ENCODE data around the gene ST7L.
A peak's percentile ranks its signal among the peaks of the same experiment; 100 is the strongest.

The ST7L gene

DNA sequence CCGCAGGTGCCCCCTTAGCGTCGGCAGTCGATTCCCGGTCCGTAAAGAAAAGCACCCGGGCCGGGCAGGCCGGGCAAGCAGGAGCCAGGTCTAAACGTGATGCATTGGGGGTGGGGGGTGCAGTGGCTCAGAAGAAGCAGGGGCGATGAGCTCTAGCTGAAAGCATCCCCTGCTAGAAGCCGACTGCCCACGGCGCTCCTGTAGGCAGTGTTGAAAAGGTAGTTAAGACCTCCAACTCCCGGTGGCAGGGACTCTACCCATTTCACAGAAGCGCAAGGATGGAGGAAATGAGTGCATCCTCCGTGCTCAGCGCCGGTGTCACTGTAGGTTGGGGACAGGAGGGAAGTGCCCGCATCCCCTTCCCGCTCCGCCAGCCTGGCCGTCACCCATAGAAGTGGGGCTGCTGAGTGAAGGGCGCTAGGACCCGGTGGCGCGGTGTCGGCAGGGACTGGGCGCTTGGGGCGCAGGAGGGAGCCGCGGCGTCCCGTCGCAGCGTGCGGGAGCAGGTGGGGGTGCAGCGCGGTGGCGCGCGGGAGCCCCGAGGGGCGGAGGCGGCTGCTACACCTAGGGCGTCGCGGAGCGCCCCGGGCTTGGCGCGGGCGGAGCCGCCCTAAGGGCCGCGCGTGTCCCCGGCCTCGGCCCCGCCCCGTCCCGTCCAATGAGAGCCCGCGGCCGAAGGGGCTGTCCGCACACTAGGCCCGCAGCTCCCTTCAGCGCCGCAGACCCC lies 110.5 kb downstream of the ST7L start, which contains the start of gene WNT2B:
Gene WNT2B, plus strand, starts transcription at position 688 of the 727 bp plus-strand sequence. CDS start 298 bp downstream, outside the sequence.
- Histone ChIP-seq H3K36me3 (replicated peaks) (no peaks in the 10 kb centered on the region), H3K27me3 (replicated peaks) (no peaks in the 10 kb centered on the region), H3K4me3 (ENCODE audit: low read depth, low read length) (peak within 1 kb of the TSS; percentile 43), H3K27ac (no peak within 1 kb of the TSS)
- no peak for DNase-seq
- in situ Hi-C loops (cut with HindIII; ENCODE audit: low pct_ligation_motif_present, low sequenced_read_pairs) = no loop called here
- TF ChIP-seq, protein P1, sequence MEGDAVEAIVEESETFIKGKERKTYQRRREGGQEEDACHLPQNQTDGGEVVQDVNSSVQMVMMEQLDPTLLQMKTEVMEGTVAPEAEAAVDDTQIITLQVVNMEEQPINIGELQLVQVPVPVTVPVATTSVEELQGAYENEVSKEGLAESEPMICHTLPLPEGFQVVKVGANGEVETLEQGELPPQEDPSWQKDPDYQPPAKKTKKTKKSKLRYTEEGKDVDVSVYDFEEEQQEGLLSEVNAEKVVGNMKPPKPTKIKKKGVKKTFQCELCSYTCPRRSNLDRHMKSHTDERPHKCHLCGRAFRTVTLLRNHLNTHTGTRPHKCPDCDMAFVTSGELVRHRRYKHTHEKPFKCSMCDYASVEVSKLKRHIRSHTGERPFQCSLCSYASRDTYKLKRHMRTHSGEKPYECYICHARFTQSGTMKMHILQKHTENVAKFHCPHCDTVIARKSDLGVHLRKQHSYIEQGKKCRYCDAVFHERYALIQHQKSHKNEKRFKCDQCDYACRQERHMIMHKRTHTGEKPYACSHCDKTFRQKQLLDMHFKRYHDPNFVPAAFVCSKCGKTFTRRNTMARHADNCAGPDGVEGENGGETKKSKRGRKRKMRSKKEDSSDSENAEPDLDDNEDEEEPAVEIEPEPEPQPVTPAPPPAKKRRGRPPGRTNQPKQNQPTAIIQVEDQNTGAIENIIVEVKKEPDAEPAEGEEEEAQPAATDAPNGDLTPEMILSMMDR (IDR thresholded peaks at IDR 0.05; ENCODE audit: low read depth, low read length, missing control alignments) = no peak

DNA sequence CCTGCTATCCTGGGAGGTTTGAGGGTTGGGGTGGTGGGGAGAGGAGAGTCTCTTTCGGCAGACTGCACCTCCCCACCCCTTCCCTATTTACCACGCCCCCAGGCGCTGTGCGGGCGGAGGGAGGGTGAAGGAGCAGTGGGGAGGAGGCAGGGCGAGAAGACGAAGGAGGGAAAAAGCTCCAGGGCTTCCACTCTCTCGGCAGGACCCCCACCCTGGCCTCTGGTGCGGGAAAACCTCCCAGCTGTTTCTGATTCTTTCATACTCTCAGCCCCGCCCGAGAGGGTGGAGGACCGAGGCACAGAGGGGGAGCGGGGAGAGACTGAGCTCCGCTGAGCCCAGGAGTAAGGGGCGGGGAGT lies 111.0 kb downstream of the ST7L start:
- H3K4me3 ChIP-seq (ENCODE audit: low read depth, low read length) = peak overlapping the region; percentile 43
- H3K27ac ChIP-seq = no peak overlapping the region
- H3K36me3 ChIP-seq (replicated peaks) = no peaks in the 10 kb centered on the region
- in situ Hi-C loops (cut with HindIII; ENCODE audit: low pct_ligation_motif_present, low sequenced_read_pairs) = no loop called here
- TF ChIP-seq, protein P1 (IDR thresholded peaks at IDR 0.05; ENCODE audit: low read depth, low read length, missing control alignments) = no peak
- no peaks in the 10 kb centered on the region for H3K27me3 ChIP-seq (replicated peaks)
- no peak for DNase-seq

DNA sequence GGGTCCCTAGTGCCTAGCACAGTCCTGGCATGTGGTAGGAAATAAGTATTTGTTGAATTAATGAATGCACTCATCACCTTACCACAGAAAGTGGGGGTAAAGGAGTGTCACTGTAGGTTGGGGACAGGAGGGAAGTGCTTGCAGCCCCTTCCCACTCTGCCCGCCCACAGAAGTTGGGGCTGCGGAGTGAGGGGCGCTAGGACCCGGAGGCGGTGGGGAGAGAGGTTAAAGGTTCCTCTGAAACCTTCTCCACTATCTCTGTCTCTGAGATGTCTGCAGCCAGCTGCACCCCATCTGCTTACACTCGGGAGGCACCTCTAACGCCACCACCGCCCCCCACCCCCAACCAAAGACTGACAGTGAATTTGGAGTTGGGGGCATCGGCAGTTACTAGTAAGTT lies 111.6 kb downstream of the ST7L start:
- no peak for DNase-seq
- H3K36me3 ChIP-seq (replicated peaks) = no peaks in the 10 kb centered on the region
- in situ Hi-C loops (cut with HindIII; ENCODE audit: low pct_ligation_motif_present, low sequenced_read_pairs) = no loop called here
- H3K27me3 ChIP-seq (replicated peaks) = no peaks in the 10 kb centered on the region
- no peak overlapping the region for H3K4me3 ChIP-seq (ENCODE audit: low read depth, low read length)
- TF ChIP-seq, protein P1 (IDR thresholded peaks at IDR 0.05; ENCODE audit: low read depth, low read length, missing control alignments) = no peak
- no peak overlapping the region for H3K27ac ChIP-seq

DNA sequence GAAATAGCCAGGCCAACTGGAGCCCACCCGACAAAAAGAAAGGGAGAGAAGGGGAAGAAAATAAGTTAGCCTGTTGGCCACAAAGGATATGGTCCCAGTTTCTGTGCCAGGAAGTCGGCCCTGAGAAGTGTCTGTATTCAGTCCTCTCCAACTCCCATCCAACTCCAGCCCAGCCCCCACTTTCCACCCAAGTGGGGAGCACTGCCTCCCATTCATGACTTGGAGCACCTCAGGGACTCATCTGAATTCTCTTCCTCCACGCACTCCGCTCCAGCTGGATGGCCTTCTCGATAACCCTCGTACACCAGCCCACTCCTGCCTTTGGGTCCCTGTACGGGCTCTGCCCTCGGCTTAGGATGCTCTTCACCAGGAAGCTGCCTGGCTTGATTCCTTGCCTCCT lies 112.2 kb downstream of the ST7L start:
- Histone ChIP-seq H3K4me3 (ENCODE audit: low read depth, low read length) (no peak overlapping the region), H3K36me3 (replicated peaks) (no peaks in the 10 kb centered on the region), H3K27ac (no peak overlapping the region), H3K27me3 (replicated peaks) (no peaks in the 10 kb centered on the region)
- DNase-seq = no peak
- in situ Hi-C loops (cut with HindIII; ENCODE audit: low pct_ligation_motif_present, low sequenced_read_pairs) = no loop called here
- TF ChIP-seq, protein P1 (IDR thresholded peaks at IDR 0.05; ENCODE audit: low read depth, low read length, missing control alignments) = no peak

DNA sequence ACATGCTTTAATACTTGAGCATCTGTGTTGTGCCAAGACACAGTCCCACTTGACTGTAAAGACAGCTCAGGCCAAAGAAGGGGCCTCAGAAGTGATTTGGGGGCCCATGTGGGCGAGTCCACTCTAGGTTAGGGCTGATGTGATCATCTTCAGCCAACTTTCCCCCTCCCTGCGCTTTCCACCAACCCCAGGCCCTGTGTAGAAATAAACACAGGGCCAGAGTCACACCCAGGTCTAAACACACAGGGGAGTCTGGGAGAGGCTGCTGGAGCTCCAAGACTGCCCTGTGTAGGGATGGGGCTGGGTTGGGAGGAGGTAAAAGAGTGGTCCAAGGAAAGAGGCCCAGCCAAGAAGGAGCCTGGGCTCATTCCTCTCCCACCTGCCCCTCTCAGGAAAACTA lies 112.6 kb downstream of the ST7L start:
- no peaks in the 10 kb centered on the region for H3K27me3 ChIP-seq (replicated peaks)
- no peak for DNase-seq
- no peaks in the 10 kb centered on the region for H3K36me3 ChIP-seq (replicated peaks)
- in situ Hi-C loops (cut with HindIII; ENCODE audit: low pct_ligation_motif_present, low sequenced_read_pairs) = no loop called here
- no peak overlapping the region for H3K27ac ChIP-seq
- TF ChIP-seq, protein P1 (IDR thresholded peaks at IDR 0.05; ENCODE audit: low read depth, low read length, missing control alignments) = no peak
- H3K4me3 ChIP-seq (ENCODE audit: low read depth, low read length) = no peak overlapping the region

DNA sequence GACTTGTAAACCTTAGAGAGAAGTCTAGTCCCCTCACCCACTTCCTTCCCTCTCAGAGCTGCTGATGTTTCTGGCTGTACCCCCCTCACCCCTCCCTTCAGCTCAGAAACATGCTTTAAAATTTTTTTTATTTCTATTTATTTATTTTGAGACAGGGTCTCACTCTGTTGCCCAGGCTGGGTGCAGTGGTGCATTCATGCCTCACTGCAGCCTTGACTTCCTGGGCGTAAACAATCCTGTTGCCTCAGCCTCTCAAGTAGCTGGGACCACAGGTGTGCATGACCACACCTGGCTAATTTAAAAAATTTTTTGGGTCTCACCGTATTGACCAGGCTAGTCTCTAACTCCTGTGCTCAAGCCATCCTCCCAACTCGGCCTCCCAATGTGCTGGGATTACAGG lies 113.1 kb downstream of the ST7L start:
- no peaks in the 10 kb centered on the region for H3K36me3 ChIP-seq (replicated peaks)
- DNase-seq = no peak
- TF ChIP-seq, protein P1 (IDR thresholded peaks at IDR 0.05; ENCODE audit: low read depth, low read length, missing control alignments) = no peak
- H3K27ac ChIP-seq = no peak overlapping the region
- no peak overlapping the region for H3K4me3 ChIP-seq (ENCODE audit: low read depth, low read length)
- in situ Hi-C loops (cut with HindIII; ENCODE audit: low pct_ligation_motif_present, low sequenced_read_pairs) = no loop called here
- no peaks in the 10 kb centered on the region for H3K27me3 ChIP-seq (replicated peaks)
